Esophagus squamous epithelium (tissue), 5 donors: ENCODE results near the gene THADA. TPM values are rescaled to one million over a fixed set of nuclear protein-coding genes. Genes with fewer than 3 reads are reported as not detected.

Source experiments
- DNase-seq: peaks from one replicate; lab custom pipeline; 2025; lab: John Stamatoyannopoulos, UW
- H3K27ac ChIP-seq, 4 donors: fragments of 200-600 bp; sonication (generic); one replicate each; pipeline ENCODE4 v1.5.1; 2016 to 2019; ENCODE audit warnings: mild to moderate bottlenecking in 1 of 4
- H3K27me3 ChIP-seq, 4 donors: fragments of 200-600 bp; sonication (generic); 1 replicate in 3 of 4; 2 replicates in 1 of 4; pipeline versions ENCODE4 v1.5.1 to v1.6.0; 2017 to 2021; ENCODE audit warnings: antibody characterized with exemption in 1 of 4
- H3K36me3 ChIP-seq, 3 donors: fragments of 200-600 bp; sonication (generic); one replicate each; pipeline ENCODE4 v1.5.1; 2016 to 2019
- H3K4me1 ChIP-seq, 3 donors: fragments of 200-600 bp; sonication (generic); one replicate each; pipeline ENCODE4 v1.5.1; 2017 to 2019
- H3K4me3 ChIP-seq, 4 donors: fragments of 200-600 bp; sonication (generic); 1 replicate in 3 of 4; 2 replicates in 1 of 4; pipeline ENCODE4 v1.5.1; 2016 to 2019; ENCODE audit warnings: mild to moderate bottlenecking in 2 of 4, moderate library complexity in 1 of 4
- H3K9me3 ChIP-seq, 3 donors: fragments of 200-600 bp; sonication (generic); one replicate each; pipeline ENCODE4 v1.5.1; 2016 to 2019
- POLR2A ChIP-seq, 4 donors: fragments of 450-650 bp; IDR thresholded peaks; one replicate each; pipeline ENCODE4 v1.6.1; 2017; ENCODE audit warnings: antibody characterized with exemption in 4 of 4, mild to moderate bottlenecking in 4 of 4, moderate library complexity in 3 of 4
- WGBS, 2 donors: methylation state at CpG; one replicate each; pipeline ENCODE4 v1.1.5; 2018; 5-methylcytosine and 5-hydroxymethylcytosine counted together
- intact Hi-C: fragments of 100-400 bp; cut with DNase I; formaldehyde crosslinking; loops from one replicate; pipeline ENCODE4 v1.15.0; 2022
- total RNA-seq, 4 donors: library from RNA; depleted of rRNA; stranded (reverse); fragments of >200 nt; gene quantifications; one replicate each; pipeline ENCODE4 v1.1.0, GENCODE V29; 2016
- TF ChIP-seq, protein P1 (sequence below), 6 experiments: fragments of 450-650 bp in 4 of 6; fragments of 200-600 bp in 2 of 6; sonication (generic) in 2 of 6; IDR thresholded peaks; one replicate each; pipeline ENCODE4 v1.5.1; 2016 to 2019; ENCODE audit warnings: antibody characterized with exemption in 6 of 6, mild to moderate bottlenecking in 4 of 6, moderate library complexity in 4 of 6
- donor health status: DM: yes; HTN: yes; CAD: no.

The THADA gene
- total RNA-seq, 4 donors from 2014 or later: 14.0 to 32.2 (median 21.0) TPM

DNA sequence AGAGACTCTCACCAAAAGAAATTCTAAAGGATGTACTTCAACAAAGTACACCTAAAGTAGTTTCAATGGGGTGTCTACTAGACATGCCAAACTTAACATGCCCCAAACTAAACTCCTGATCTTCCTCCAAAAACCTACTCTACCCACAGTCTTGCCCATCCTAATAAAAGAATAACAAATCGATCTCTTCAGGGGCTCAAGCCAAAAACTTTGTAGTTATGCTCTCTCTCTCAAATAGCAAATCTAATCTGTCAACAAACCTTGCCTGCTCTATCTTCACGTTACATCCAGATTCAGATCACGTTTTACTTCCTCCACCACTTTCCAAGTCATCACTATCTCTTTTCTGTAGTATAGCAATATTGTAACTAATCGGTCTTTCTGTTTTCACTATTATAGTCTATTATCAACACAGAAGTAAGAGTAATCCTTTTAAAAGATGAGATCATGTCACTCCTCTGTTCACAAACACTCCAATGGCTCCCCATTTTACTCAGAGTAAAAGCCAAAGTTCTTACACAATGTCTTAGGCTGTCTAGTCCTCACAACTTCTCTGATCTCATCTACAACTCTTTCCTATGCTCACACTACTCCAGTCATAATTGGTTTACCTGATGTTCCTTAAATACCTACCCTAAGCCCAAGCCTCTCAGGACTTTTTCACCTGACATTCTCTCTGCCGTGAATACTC, 79.9 kb downstream of the THADA start:
- intact Hi-C loops: no loop called here
- peaks cover 0 to 15% (median 0%) of the 10 kb centered on the region in 3 donors for H3K36me3 ChIP-seq
- DNase-seq: no peak
- TF ChIP-seq, protein P1, sequence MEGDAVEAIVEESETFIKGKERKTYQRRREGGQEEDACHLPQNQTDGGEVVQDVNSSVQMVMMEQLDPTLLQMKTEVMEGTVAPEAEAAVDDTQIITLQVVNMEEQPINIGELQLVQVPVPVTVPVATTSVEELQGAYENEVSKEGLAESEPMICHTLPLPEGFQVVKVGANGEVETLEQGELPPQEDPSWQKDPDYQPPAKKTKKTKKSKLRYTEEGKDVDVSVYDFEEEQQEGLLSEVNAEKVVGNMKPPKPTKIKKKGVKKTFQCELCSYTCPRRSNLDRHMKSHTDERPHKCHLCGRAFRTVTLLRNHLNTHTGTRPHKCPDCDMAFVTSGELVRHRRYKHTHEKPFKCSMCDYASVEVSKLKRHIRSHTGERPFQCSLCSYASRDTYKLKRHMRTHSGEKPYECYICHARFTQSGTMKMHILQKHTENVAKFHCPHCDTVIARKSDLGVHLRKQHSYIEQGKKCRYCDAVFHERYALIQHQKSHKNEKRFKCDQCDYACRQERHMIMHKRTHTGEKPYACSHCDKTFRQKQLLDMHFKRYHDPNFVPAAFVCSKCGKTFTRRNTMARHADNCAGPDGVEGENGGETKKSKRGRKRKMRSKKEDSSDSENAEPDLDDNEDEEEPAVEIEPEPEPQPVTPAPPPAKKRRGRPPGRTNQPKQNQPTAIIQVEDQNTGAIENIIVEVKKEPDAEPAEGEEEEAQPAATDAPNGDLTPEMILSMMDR (IDR thresholded peaks at IDR 0.05): no peak
- TF ChIP-seq POLR2A (IDR thresholded peaks at IDR 0.05): no peak
- no peaks in the 10 kb centered on the region for H3K27me3 ChIP-seq
- WGBS, 2 donors: 58 to 62% methylated on average over 5 of the region's 5 CpGs
- peak overlapping the region; percentile 51 to 86 (median 78) for H3K27ac ChIP-seq
- H3K4me3 ChIP-seq: no peak overlapping the region
- H3K9me3 ChIP-seq: no peaks in the 10 kb centered on the region
- peaks cover 0 to 64% (median 38%) of the 10 kb centered on the region in 3 donors for H3K4me1 ChIP-seq

DNA sequence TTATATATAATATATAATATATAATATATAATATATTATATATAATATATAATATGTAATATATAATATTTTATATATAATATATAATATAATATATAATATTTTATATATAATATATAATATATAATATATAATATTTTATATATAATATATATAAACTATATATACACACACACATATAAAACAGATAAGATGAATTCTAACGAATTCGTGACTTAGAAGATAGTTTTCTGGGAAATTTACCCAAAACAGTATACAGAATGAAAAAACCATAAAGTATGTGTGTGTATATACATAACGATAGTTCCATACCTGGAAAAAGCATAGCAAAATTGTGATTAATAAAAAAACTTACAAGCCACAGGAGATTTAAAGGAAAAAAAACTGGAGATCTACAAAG, 80.6 kb downstream of the THADA start:
- no peak for DNase-seq
- no peak for TF ChIP-seq POLR2A (IDR thresholded peaks at IDR 0.05)
- TF ChIP-seq, protein P1 (IDR thresholded peaks at IDR 0.05): no peak
- H3K27me3 ChIP-seq: no peaks in the 10 kb centered on the region
- no peaks in the 10 kb centered on the region for H3K9me3 ChIP-seq
- H3K36me3 ChIP-seq: peaks cover 0 to 18% (median 0%) of the 10 kb centered on the region in 3 donors
- H3K27ac ChIP-seq: peak overlapping the region in 2 of 4 donors; percentile 82 to 86
- intact Hi-C loops: no loop called here
- H3K4me3 ChIP-seq: no peak overlapping the region
- H3K4me1 ChIP-seq: peaks cover 0 to 59% (median 35%) of the 10 kb centered on the region in 3 donors
- WGBS, 2 donors: 89 to 93% methylated on average over 3 of the region's 3 CpGs

DNA sequence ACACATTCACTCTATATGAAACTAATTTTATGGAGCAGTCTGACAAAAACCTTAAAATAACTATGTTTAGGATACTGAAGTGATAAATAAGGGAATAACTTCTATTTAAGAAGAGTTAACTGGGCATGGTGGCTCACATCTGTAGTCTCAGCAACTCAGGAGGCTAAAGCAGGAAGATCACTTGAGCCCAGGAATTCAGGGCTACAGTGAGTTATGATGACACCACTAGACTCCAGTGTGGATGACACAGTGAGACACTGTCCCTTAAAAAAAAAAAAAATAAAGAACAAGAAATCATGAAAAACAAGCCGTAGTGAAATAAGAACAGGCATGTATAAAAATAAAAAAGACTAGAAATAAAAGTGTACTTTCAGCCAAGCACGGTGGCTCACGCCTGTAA, 82.0 kb downstream of the THADA start:
- H3K4me1 ChIP-seq: peaks cover 0 to 45% (median 27%) of the 10 kb centered on the region in 3 donors
- intact Hi-C loops: no loop called here
- 87 to 88% methylated on average over 3 of the region's 3 CpGs for whole genome bisulfite sequencing, 2 donors
- H3K27ac ChIP-seq: peak overlapping the region in 1 of 4 donors; percentile 47
- H3K4me3 ChIP-seq: no peak overlapping the region
- H3K27me3 ChIP-seq: no peaks in the 10 kb centered on the region
- TF ChIP-seq POLR2A (IDR thresholded peaks at IDR 0.05): no peak
- H3K36me3 ChIP-seq: peaks cover 0 to 18% (median 0%) of the 10 kb centered on the region in 3 donors
- DNase-seq: no peak
- H3K9me3 ChIP-seq: no peaks in the 10 kb centered on the region

DNA sequence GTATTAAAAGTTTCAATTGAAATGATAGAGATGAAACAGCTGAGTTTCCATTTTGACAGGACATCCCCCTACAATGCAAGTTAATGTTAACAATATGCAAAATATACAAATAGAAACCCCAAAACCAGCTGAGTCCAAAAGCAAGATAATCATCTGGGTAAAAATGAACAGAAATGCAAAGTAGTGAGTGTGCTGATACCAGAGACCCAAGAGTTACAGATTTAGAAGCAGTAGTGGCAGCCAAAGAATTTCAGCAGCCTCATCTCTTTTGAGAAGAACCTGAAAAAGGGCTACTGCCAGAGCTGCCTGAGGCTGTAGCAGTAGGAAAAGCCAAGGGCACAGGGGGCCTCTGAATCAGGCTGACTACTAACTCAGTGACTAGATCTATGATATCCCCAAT, 82.6 kb downstream of the THADA start:
- no peaks in the 10 kb centered on the region for H3K9me3 ChIP-seq
- TF ChIP-seq POLR2A (IDR thresholded peaks at IDR 0.05): no peak
- TF ChIP-seq, protein P1 (IDR thresholded peaks at IDR 0.05): no peak
- no peak overlapping the region for H3K4me3 ChIP-seq
- H3K36me3 ChIP-seq: peaks cover 0 to 21% (median 0%) of the 10 kb centered on the region in 3 donors
- peak overlapping the region in 2 of 4 donors; percentile 16 to 47 for H3K27ac ChIP-seq
- no peak for DNase-seq
- H3K4me1 ChIP-seq: peaks cover 0 to 39% (median 21%) of the 10 kb centered on the region in 3 donors
- intact Hi-C loops: no loop called here
- no peaks in the 10 kb centered on the region for H3K27me3 ChIP-seq

DNA sequence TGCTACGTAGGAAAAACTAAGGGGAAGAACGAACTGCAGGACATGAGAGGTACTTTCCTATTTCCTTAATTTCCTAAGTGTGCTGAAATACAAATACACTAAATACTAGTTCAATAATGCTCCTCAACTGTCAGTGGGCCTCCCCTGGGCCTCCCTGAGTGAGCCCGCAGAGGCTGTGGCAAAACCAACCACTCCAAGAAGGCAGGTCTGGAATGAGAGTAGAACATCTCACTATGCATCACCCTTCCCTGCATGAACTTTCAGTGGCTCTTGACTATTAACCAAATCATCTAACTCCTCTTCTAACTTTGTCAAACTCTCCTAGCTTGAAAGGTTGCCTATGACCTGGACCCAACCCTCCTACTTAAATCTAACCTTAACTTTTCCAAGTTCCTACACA, 84.6 kb downstream of the THADA start:
- WGBS, 2 donors: 89 to 97% methylated on average over 3 of the region's 3 CpGs
- intact Hi-C loops: no loop called here
- Histone ChIP-seq H3K4me1 (peaks cover 0 to 19% (median 6%) of the 10 kb centered on the region in 3 donors), H3K4me3 (no peak overlapping the region), H3K27ac (no peak overlapping the region), H3K9me3 (no peaks in the 10 kb centered on the region), H3K27me3 (no peaks in the 10 kb centered on the region), H3K36me3 (peaks cover 0 to 31% (median 0%) of the 10 kb centered on the region in 3 donors)
- no peak for DNase-seq
- TF ChIP-seq, protein P1 (IDR thresholded peaks at IDR 0.05): no peak
- TF ChIP-seq POLR2A (IDR thresholded peaks at IDR 0.05): no peak
